SK-N-SH (cell line): Measurements from ENCODE around the gene FALEC. TPM values are rescaled to one million over a fixed set of nuclear protein-coding genes. Genes with fewer than 3 reads are reported as not detected.
A peak's percentile ranks its signal among the peaks of the same experiment; 100 is the strongest.

Source experiments
- CHD2 ChIP-seq: fragments of 150-350 bp; IDR thresholded peaks from 2 replicates; pipeline ENCODE4 v1.6.1; 2018; ENCODE audit warnings: low read length; ENCODE audit not compliant: partially characterized antibody
- EP300 ChIP-seq, 2 experiments: IDR thresholded peaks; 2 replicates each; pipeline versions ENCODE4 v1.4.0 to v1.6.1; 2012; ENCODE audit warnings: borderline replicate concordance in 1 of 2, low read depth in 1 of 2, low read length in 1 of 2
- EZH2phosphoT487 ChIP-seq: fragments of 200-600 bp; sonication (generic); IDR thresholded peaks from 2 replicates; pipeline ENCODE4 v1.6.1; 2017; ENCODE audit warnings: low read depth, mixed run types, mild to moderate bottlenecking, antibody characterized with exemption, moderate library complexity, borderline replicate concordance
- FOSL2 ChIP-seq: IDR thresholded peaks from 2 replicates; pipeline ENCODE4 v1.4.0; 2012; ENCODE audit warnings: low read depth, mild to moderate bottlenecking, moderate library complexity, borderline replicate concordance
- FOXJ3 ChIP-seq: sonication (generic); formaldehyde crosslinking; IDR thresholded peaks from 2 replicates; pipeline ENCODE4 v1.5.1; 2020; ENCODE audit warnings: mild to moderate bottlenecking, missing genetic modification reagents
- FOXM1 ChIP-seq: IDR thresholded peaks from 2 replicates; pipeline ENCODE4 v1.4.0; 2012; ENCODE audit warnings: low read depth, mild to moderate bottlenecking
- GABPA ChIP-seq: IDR thresholded peaks from 2 replicates; pipeline ENCODE4 v1.4.0; 2012; ENCODE audit warnings: low read depth, mild to moderate bottlenecking
- MEF2A ChIP-seq: IDR thresholded peaks from 2 replicates; pipeline ENCODE4 v1.4.0; 2012; ENCODE audit warnings: low read depth, borderline replicate concordance
- MXI1 ChIP-seq: IDR thresholded peaks from 2 replicates; pipeline ENCODE4 v1.6.1; 2012; ENCODE audit warnings: mild to moderate bottlenecking, low read depth, low read length, improper control_type of control experiment
- RCOR1 ChIP-seq: fragments of 150-350 bp; IDR thresholded peaks from 2 replicates; pipeline ENCODE4 v1.6.1; 2017; ENCODE audit warnings: antibody characterized with exemption, low read length
- RXRA ChIP-seq: IDR thresholded peaks from 2 replicates; pipeline ENCODE4 v1.4.0; 2012; ENCODE audit warnings: low read depth, mild to moderate bottlenecking, borderline replicate concordance
- SIN3A ChIP-seq: IDR thresholded peaks from 2 replicates; pipeline ENCODE4 v1.6.1; 2012; ENCODE audit warnings: low read depth, mild to moderate bottlenecking, low read length, moderate library complexity, borderline replicate concordance
- SMC3 ChIP-seq: IDR thresholded peaks from 2 replicates; pipeline ENCODE4 v1.6.1; 2012; ENCODE audit warnings: low read depth, low read length, improper control_type of control experiment
- TAF1 ChIP-seq: IDR thresholded peaks from 2 replicates; pipeline ENCODE4 v1.6.1; 2012; ENCODE audit warnings: low read depth, mild to moderate bottlenecking, low read length, moderate library complexity, borderline replicate concordance
- polyA plus RNA-seq, 3 experiments: library from polyadenylated mRNA; depleted of rRNA; stranded (reverse); fragments of >200 nt; gene quantifications; 2 replicates each; pipeline ENCODE4 v1.2.3, GENCODE V29; 2012
- TF ChIP-seq, protein P1 (sequence below): fragments of 150-350 bp; IDR thresholded peaks from 2 replicates; pipeline ENCODE4 v1.6.1; 2017; ENCODE audit warnings: antibody characterized with exemption, low read length, low read depth, borderline replicate concordance
- TF ChIP-seq, protein P2 (sequence below): IDR thresholded peaks from 2 replicates; pipeline ENCODE4 v1.4.0; 2012; ENCODE audit warnings: low read depth, borderline replicate concordance
- TF ChIP-seq, protein P3 (sequence below): IDR thresholded peaks from 2 replicates; pipeline ENCODE4; 2012
- TF ChIP-seq, protein P4 (sequence below): IDR thresholded peaks from 2 replicates; pipeline ENCODE4 v1.4.0; 2012; ENCODE audit warnings: low read depth

Gene FALEC
- polyA plus RNA-seq, 1 of the 3 experiments (the other 2 are of a cell fraction): 0.72 TPM

DNA sequence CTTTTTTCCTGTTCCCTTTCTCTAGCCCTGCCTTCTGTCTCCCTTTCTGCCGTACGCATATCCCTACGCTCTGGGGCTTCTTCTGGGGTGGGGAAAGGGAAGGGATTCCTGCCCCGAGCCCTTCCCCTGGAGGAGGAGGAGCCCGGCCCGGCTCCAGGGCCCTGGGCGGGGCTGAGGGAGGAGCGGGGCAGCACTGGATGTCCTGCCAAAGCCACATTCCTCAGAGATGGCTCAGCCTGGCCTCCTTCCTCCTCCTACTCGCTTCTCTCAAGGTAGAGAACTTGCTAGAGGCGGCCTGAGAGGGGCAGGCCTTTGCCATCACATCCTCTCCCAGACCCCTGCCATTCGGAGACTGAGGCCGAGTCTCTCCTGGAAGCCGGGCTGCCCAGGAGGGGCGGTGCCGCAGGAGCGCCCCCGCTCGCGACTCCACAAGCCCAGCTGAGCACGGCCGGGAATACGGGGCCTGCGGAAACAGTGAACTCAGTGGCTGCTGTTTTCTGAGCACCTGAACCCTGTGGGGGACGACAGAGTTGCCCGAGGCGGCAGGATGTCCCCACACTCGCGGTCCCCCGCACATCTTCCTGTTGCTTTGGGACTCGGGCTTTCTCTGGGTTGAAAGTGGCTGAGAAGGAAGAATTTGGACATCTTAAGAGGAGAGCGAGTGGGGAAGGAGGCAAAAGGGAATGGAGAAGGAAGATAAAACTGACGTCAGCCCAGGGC lies 45.9 kb downstream of the FALEC start (continued):
- no peak for TF ChIP-seq EZH2phosphoT487
- TF ChIP-seq, protein P1, sequence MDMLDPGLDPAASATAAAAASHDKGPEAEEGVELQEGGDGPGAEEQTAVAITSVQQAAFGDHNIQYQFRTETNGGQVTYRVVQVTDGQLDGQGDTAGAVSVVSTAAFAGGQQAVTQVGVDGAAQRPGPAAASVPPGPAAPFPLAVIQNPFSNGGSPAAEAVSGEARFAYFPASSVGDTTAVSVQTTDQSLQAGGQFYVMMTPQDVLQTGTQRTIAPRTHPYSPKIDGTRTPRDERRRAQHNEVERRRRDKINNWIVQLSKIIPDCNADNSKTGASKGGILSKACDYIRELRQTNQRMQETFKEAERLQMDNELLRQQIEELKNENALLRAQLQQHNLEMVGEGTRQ: no peak
- TF ChIP-seq RXRA: no peak
- TF ChIP-seq MXI1: peak; percentile 15; the same call in 1 of the 2 replicates
- no peak for TF ChIP-seq SMC3
- no peak for TF ChIP-seq SIN3A
- TF ChIP-seq, protein P2, sequence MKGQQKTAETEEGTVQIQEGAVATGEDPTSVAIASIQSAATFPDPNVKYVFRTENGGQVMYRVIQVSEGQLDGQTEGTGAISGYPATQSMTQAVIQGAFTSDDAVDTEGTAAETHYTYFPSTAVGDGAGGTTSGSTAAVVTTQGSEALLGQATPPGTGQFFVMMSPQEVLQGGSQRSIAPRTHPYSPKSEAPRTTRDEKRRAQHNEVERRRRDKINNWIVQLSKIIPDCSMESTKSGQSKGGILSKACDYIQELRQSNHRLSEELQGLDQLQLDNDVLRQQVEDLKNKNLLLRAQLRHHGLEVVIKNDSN: no peak
- TF ChIP-seq RCOR1: no peak
- no peak; the same call in 1 of the 2 replicates for TF ChIP-seq GABPA
- TF ChIP-seq CHD2: no peak
- TF ChIP-seq, protein P3, sequence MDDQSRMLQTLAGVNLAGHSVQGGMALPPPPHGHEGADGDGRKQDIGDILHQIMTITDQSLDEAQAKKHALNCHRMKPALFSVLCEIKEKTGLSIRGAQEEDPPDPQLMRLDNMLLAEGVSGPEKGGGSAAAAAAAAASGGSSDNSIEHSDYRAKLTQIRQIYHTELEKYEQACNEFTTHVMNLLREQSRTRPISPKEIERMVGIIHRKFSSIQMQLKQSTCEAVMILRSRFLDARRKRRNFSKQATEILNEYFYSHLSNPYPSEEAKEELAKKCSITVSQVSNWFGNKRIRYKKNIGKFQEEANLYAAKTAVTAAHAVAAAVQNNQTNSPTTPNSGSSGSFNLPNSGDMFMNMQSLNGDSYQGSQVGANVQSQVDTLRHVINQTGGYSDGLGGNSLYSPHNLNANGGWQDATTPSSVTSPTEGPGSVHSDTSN: peak; percentile 44; the same call in 1 of the 2 replicates
- TF ChIP-seq FOXJ3 (CRISPR knock-in tag): no peak
- TF ChIP-seq, protein P4, sequence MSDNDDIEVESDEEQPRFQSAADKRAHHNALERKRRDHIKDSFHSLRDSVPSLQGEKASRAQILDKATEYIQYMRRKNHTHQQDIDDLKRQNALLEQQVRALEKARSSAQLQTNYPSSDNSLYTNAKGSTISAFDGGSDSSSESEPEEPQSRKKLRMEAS: peak; percentile 33; the same call in 1 of the 2 replicates
- TF ChIP-seq FOSL2: peak; percentile 79
- TF ChIP-seq MEF2A: no peak
- TF ChIP-seq TAF1: peak; percentile 75
- TF ChIP-seq FOXM1: no peak
- no peak for TF ChIP-seq EP300 (IDR thresholded peaks at IDR 0.05; ENCODE audit: borderline replicate concordance in 1 of 2, low read depth in 1 of 2, low read length in 1 of 2)
